Measurements from ENCODE around the gene HSPBP1.

HSPBP1 gene

DNA sequence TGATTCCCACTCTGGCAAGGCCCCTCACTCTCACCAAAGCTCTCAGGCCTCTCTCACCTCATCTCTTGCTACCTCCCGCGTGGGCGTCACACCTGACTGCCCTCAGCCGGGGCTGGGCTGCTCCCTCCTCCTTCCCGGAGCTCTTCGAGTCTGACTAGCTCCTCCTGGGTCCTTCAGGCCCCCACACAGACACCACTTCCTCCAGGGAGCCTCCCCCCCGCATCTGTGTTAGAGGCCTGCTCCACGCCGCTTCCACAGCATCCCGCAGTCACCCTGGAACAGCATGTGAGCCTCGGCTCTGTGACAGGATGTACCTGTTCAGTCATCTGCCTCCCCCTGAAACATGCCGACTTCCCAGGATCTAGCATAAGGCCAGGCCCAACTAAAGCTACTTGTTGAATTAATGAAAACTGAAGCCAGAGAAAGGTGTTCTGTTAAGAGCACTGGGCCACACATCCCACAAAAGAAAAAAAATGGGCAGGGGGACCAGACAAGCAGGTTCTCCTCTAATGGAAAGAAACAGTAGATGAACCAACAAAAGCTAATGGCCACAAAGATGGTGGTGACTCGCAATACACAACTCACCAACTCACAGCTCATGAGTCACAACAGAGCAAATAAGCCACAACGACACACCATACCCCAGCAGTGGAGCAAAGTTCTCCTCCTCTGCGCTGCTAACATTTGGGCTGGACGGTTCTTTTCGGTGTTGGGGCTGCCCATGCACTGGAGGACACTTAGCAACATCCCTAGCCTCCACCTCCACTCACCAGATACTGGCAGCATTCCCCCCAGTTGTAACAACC is 24.1 kb downstream of the HSPBP1 start:
- peak; percentile 44 to 56 for DNase-seq (ENCODE audit: low read depth in 2 of 2)

DNA sequence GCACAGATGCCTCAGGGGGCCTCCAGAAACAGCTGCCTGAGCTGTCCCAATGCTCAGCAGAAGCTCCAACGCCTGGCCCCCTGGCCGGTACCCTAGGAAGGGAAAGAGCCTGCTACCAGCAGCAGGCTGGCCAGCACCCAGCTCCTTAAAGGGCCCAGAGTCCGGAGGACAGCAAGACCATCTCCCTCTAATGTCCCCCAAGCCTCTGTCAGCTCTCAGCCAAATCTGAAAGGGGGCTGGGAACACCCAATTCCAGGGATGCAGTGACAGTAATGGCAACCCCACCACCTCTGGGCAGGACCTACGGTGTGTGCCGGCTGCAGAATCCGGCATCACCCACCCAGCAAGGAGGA is 25.3 kb downstream of the HSPBP1 start:
- DNase-seq (ENCODE audit: low read depth in 2 of 2), result no peak

DNA sequence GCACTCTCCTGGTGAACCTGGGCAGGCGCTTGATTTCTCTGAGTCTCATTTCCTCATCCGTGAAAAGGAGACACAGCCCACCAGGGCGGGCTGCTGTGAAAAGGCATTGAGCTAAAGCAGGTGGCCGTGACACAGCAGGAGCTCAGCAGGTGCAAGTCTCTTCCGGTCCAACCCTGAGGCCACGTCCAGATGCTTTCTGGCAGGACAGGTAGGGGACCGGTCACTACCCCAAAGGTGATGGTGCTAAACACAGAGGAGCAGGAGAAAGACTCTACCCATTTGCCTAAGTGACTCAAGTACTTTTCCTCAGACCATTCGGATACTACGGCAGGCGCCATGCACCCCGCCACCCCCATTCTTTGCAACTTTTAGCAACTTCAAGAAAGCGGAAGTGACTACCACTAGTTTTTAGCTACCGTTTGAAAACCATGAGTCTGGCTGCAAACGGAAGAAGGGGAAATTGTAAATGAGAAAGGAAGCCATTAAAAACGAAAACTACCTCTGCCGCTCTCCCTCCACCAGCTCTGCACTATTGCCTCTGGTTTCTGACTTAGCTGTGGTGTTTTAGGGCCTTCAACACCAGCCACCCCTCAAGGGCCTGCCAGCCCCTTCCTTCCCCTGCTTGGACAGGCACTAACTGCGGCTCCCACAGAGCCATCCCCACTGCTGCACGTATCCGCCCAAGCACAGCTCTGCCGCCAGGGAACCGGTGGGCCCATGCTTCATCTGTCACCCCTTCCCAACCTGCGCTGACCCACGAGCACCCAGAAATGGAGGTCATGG is 25.9 kb downstream of the HSPBP1 start:
- no peak for DNase-seq (ENCODE audit: low read depth in 2 of 2)

DNA sequence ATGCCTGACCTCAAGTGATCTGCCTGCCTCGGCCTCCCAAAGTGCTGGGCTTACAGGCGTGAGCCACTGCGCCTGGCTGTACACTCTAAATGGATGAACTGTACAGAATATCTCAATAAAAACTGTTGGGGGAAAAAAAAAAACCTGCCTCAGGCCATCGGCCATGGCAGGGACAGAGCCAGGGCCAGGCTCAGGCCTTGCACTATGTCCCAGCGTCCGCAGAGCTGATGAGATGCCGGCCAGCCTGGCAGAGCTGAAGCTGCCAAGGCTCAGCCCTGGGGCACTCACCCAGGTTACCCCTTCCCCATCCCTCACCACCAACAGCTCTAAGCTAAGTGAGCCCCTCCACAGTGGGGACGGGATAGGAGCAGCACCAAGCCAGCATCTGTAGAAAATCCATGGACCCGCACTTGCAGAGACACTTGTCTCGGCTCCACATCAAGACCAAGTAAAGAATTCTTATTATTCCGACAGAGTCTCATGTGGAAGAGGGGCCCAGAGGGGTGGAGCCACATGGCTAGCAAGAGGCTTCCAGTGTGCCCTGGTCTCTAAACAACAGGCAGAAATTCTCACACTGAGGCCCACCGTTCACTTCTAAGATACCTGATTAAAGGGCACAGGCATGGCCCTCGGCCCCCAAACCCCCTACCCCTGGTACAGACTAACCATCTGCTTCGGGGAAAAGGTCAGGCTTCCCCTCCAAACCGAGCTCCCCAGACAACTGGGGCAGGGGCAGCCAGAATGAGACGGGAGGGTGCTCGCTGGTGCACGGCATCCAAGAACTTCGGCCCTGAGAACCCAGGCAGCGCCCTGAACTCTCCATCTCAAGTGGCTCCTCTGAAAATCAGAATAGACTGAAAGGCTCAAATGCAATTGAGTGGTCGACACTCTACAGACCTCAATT is 26.9 kb downstream of the HSPBP1 start:
- no peak for DNase-seq (ENCODE audit: low read depth in 2 of 2)

DNA sequence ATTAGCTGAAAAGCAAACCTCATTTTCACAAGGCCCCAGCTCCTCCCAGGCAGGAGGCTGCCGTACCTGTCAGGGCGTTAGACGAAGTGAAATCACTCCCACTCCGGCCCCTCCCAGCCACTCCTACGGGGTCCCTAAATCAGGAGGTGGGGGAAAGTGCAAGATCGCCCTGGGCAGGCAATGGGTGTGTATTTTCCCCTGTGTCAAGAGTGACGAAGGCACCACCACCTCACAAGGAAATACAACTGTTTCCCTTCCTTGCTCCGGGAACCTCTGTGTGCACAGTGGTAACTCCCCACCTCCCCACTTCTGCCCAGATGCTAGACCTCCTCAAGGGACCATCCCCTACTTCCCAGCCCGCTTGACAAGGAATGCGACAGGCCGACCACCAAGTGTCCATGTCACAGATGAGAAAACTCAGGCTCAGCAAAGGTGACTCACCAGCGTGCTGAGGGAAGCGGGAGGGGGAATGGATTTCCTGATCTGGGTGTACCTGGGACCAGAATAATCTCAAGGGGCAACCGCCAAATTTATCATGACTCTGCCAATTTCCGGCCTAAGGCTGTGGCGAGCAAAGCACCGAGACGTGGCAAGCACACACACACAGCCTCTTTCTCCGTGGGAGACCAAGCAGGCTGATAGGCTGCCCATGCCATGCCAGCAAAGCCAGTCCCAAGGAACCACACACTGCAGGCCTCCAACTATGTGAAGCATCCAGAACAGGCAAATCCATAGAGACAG is 28.4 kb downstream of the HSPBP1 start:
- DNase-seq (ENCODE audit: low read depth in 2 of 2), result no peak

DNA sequence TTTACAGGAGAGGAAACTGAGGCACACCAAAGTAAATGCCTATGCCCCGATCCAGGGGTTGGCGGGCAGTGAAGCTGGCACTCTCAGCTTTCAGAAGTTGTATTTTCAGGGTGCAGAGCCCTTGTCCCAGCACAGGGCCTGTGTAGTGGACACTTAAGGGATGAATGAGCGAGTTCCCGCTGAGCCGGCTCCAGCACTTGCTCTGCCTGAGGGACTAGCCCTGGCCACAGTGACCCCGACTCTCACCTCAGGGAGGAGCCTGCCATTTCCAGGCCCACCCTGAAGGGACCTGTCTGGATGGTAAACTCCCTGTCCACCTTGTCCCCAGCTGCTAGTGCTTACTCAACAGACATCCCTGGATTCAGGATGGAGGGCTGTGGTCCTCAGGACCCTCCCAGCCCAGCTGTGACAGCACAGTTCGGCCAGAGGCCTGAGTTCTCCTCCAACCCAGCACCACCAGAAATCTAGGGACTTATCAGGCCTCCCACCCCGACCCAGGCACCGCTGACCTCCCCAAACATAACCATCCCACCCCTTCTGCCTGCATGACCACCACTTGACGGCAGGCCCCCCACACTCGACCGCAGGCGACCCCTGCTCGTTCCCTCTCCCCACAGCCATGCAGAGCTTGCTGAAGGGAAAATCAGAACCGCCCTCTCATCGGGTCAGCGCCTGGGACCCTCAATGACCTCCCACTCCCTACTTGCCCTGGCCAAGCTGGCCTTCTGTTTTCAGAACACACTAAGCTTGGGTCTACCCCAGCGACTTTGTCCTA is 29.5 kb downstream of the HSPBP1 start:
- no peak for DNase-seq (ENCODE audit: low read depth in 2 of 2)

DNA sequence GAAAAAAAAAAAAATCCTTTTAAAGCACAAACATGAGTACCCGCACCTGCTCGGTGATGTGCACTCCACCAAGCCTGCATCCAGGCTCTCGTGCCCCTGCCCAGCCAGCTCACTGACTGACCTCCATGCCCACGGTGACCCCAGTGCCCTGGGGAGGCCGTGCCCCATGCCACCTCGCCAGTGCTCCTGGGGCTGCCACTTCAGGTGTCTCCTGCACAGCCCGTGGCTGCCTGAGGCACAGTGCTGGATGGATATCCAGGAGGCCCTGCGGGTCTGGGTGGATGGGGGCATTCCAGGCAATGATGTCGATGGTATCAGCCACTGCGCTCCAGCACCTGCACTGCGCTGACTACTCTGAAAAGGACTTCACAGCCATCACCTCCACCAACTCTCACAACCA is 30.1 kb downstream of the HSPBP1 start:
- DNase-seq (ENCODE audit: low read depth in 2 of 2), result no peak

DNA sequence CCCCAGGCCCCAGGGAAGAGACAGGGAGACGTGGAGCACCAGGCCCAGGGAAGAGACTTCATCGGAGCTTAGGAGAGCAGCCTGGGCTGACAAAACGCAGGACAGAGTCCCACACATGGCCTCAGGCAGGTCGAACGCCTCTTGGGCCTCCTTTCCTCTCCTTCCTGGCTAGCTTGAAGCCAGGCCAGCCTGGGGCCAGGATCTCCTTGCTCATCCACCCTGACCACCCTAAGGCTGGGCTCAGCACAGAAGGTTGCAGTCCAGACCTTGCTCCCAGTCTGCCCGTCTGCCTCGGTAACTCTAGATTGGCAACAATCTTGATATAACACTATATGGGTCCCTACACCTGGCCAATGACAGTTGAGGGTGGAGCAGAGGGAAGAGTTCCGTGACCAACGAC is 31.2 kb downstream of the HSPBP1 start:
- DNase-seq (ENCODE audit: low read depth in 2 of 2), result no peak

DNA sequence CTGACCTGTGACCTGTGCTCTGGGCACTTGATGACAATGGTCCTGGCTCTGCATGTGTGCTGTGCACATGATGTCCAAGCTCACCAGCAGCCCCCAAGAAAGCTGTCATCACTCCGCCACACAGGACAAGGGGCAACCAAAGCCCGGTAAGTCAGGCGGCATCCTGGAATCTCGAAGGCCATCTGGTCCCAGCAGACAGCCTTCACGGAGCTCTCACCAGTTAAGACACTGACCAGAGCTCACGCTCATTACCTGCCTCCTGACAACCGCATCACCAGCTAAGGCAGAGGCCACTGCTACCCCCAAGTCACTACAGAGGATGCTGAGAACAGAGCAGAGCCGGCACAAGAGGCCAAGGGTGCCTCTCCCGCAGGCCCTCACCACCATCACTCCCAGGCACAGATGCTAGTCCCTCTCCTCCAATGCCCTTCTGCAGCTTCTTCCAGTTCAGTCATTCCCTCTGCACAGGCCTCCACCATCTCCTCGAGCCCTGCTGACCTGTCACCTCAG is 31.7 kb downstream of the HSPBP1 start:
- no peak for DNase-seq (ENCODE audit: low read depth in 2 of 2)

DNA sequence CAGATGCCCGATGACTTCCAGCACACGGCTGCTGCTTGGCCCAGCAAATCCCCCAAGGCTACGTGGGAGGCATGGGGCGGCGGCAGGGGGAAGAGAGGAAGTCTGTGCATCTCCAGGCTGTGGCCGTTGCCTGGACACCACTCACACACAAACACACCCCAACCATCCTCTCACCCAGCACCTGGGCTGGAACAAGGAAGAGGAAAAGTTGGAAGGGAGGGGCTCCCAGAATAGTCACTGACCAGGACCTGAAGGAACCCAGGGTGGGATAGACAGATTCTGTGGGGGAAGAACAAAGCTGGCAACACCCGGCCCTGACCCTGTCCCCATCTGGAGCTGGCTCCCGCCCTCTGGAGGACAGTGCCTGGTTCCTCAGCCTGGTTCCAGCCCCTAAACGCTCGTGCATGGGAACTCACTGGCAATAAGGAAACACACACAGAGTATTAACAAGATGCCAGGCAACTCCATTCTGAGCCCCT is 32.2 kb downstream of the HSPBP1 start:
- DNase-seq (ENCODE audit: low read depth in 2 of 2), result no peak

DNA sequence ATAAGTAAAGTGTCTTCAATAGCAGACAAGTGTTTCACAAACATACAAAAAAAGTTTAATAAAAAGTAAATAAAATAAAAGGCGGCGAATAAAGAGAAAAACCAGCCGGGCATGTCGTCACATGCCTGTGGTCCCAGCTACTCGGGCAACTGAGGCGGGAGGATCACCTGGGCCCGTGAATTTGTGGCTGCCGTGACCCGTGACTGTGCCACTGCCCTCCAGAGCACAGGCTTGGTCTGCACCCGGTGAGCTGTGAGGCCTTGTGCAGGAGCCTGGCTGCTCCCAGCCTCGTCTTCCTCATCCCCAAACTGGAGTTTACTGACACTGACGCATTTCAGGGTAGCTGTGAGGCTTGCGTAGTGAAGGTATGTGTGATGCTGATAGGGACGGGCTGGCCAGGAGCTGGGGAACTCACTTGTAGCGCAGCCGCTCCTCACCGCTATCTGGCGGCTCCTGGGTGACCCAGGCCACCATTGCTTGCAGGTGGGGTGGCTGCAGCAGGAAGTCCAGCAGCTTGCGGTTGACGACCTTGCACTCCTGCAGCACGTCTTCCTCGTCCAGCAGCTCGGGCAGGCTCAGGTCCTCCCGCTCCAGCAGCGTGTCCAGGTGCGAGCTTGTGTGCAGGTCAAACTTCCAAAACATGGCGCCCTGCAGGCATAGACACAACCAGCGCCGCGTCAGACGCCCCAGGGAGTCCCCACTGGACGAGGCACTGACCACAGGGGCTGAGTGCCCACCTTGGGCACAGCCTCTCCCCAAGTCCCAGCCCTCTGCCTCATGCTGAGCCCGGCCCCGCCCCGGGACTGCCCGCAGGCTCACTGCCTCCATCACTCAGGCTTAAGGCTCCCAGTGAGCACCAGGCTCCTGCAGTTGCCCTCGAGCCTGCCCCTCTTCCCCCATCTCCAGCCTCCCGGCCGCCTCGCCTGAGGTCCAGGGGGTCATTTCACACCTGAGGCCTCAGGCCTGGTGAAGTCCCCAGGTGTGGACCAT is 33.2 kb downstream of the HSPBP1 start:
- no peak for DNase-seq (ENCODE audit: low read depth in 2 of 2)

DNA sequence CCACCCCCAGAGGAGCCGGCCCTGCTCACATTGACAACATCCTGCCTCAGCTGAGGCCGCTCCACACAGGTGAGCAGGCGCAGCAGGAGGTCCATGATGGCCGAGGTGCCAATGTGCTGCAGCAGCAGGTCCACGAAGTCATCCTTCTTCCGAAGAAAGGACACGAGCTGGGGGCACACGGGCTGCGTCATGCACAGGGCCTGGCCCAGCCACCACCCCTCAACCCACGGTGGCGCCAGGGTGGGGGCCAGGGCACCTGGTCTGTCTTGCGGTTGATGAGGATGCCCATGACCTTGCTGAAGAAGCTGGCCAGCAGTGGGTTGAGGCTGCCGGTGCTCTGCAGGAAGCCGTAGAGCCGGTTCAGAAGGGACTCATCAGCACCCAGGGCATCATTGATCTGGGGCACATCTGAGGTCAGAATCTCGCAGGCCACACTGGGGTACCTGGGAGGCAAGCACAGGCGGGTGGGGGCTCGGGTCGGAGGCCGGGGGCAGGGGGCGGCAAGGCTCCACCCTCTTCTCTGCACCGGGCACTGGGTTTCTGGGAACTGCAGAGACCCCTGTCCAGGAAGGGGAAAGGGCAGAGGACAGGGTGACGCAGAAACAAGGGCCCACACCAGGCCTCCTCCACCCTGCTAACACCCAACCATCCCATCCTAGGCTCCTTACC is 34.5 kb downstream of the HSPBP1 start:
- no peak for DNase-seq (ENCODE audit: low read depth in 2 of 2)

DNA sequence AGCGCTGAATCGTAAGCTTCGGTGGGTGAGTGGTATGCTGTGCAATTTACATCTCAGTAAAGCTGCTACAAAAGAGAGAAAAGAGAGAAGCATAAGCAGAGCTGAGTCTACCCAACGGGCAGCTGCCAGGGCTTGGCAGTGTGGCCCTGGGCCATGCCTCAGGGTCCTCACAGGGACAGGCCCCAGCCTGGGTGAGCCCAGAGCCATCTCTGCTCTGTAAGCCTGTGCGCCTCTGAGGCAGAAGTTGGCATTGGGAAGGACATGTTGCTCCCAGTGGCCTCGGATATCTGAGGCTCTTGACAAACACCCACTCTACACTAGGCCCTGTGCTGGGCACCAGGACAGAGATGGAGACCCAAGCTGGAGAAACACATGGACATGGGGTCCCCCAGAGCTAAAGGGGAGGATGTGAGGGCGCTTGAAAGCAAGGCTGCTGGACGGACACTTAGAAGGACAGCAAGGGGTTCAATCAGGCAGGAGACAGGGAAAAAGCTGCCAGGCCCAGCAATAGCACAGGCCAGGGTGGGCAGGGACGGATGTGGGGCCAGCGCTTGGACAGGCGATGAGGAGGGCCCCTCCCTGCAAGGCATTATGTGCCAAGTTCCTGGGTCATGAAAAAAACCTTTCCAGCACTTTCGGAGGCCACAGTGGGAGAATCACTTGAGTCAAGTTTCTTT is 35.8 kb downstream of the HSPBP1 start:
- no peak for DNase-seq (ENCODE audit: low read depth in 2 of 2)

DNA sequence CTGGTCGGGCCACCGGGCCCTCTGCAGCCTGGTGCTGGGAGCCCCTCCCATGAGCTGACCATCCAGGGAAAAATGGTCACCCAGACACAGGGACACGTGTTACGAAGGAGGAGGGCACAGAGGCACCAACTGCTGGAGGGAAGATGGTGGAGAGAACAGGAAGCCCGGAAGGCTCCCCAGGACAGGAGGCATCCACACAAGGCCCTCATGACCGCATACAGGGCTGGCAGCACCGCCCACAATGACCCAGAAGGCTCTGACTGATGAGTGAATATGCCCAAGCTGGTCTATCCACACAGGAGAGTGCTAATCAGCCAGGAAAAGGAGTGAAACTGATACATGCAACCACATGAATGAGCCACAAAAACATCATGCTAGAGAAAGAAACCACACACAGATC is 37.4 kb downstream of the HSPBP1 start:
- DNase-seq (ENCODE audit: low read depth in 2 of 2), result no peak

DNA sequence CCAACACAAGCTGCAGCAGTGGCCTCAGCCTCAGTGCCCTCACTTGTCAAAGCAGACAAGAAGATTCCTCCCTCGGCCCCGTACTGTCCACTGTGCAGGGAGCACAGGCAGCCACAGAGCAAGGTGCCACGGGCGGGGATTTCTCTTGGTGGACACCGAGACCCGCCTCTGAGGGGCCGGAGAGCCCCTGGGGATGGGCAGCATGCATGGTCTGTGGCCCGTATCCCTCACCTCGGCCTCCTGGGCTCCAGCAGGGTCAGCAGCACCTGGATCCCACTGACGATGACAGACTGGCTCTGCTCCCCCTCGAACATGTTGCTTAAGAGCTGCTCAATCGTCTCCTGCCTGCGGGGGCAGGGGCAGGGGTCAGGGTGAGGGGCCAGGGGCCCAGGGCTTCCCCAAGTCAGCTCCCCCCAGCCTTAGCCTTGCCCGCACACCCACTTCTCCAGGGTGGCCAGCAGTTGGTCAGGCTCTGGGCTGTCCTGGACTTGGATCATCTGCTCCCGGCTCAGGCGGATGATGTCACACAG is 37.9 kb downstream of the HSPBP1 start:
- DNase-seq (ENCODE audit: low read depth in 2 of 2), result no peak

DNA sequence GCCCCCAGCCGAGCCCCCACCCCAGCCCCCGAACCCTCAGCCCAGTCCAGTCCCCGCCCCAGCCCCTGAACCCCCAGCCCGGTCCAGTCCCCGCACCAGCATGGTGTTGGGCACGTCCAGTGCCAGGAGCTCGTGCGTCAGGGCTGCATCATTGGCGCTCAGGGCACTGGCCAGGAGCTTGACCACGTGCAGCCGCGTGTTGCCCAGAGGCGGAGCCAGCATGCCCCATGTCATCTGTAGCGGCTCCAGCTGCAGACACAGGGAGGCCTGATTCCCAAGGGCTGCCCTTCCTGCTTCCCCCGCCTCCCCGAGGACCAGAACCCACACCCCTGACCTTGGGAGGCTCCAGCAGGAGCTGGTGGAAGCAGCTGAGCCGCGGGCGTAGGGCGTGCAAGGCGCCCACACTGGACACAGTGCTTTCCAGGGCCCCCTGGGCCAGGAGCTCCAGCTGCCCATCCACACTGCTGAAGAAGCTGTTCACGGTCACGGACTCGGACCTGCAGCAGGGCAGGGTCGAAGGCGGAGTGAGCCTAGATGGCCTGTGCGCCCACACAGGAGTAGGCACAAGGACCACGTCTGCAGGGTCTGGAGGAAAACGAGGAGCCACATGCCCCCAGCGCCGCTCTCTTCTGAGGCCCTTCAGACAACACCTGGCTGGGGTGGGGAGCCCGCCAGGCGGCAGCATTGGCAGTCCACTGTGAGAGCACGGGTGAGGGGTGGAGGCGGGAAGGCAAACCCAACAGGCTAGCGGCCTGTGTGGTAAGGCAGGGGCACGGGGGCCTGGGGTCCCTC is 38.6 kb downstream of the HSPBP1 start:
- DNase-seq (ENCODE audit: low read depth in 2 of 2), result no peak

DNA sequence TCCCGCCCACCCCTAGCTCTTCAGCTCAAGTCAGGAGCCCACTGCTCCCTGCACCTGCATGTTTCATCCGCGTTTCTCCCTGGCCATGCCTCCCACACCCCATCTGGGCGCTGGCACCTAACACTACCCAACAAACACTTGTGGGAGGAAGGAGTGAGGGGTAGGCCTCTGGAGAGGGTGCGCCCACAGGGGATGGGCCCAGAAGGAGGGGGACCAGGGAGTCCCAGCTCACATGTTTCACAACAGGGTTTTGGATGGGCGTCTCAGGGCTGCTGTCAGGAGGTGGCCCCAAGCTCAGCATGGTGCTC is 39.2 kb downstream of the HSPBP1 start:
- DNase-seq (ENCODE audit: low read depth in 2 of 2), result no peak
